ENCODE data around the gene NEK11.
"Not testable (repeated sequence)": the region's sequence is repeated elsewhere in the genome, so short reads cannot be mapped to it uniquely, and the experiment has no call there.

Gene NEK11

GRCh38 chr3:131042271-131042985, 15.8 kb downstream of the NEK11 start:
- DNase-seq (ENCODE audit: low spot score) = not testable (repeated sequence)

DNA sequence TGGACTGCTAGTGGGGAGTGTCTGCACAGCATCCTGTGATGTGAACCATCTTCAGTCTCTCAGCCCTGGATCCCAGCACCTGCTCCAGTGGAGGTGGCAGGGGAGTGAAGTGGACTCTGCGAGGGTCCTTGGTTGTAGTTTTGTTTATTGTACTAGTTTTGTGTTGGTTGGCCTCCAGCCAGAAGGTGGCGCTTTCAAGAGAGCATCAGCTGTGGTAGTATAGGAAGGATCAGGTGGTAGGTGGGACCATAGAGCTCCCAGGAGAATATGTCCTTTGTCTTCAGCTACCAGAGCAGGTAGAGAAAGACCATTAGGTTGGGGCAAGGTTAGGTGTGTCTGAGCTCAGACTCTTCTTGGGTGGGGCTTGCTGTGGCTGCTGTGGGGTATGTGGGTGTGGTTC, 20.9 kb downstream of the NEK11 start:
- no peak for DNase-seq (ENCODE audit: low spot score)

DNA sequence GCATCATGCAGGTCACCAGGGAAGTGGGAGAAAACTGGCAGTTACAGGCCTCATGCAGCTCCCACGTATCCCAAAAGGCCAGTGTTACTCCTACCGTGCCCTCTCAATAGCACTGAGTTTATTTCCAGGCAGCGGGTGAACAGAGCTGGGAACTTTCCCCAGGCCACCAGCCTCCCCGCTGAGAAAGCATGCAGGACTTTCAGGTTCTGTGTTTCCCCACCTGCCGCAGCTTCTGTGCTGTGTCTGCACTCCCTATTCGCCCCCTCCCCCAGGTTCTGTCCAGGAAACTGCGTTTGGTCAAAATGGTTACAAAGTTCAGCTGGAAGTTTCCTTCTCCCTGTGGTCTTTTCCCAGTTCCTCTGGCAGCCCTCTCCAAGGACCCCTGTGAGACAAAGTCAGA, 21.4 kb downstream of the NEK11 start:
- no peak for DNase-seq (ENCODE audit: low spot score)

- DNase-seq (ENCODE audit: low spot score) = no peak
These were observed 23.3 kb downstream of the NEK11 start for GRCh38 chr3:131050001-131050400.

DNA sequence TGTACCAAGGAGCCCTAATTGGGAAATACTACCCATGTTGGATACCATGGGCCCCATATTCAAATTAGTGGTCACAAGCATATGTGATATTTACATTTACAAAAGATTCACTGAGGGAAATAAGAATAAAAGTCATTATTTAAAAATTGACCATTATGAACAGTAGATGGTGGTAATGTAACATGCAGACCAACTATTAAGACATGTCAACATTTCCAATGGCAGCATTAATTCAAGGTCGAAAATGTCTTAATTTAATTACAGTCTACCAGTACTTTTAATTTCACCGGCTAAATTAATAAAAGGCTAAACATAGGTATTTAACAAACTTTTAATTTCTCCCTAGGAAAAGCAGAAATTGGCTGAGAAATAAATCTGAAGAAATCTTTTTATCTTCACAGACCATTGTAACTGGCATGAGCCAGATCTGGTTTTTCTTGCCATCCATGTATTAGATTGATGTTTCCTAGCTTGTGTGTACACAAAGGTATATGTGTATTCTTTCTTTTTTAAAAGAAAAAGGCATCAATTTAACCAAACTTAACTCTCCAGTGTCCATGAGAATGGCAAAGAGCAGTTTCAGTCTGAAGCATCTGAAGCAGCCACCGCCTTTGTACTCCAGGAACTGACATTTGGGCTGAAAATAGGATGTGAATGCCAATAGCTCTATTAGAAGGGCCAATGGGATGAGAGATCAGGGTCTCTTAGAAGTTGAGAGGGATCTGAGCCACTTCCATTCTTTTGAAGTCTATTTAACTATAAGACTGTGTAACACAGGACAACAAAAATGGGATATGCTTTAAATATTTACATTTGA, 26.6 kb downstream of the NEK11 start:
- no peak for DNase-seq (ENCODE audit: low spot score)

GRCh38 chr3:131067983-131068382, 41.3 kb downstream of the NEK11 start:
- no peak for DNase-seq (ENCODE audit: low spot score)

DNA sequence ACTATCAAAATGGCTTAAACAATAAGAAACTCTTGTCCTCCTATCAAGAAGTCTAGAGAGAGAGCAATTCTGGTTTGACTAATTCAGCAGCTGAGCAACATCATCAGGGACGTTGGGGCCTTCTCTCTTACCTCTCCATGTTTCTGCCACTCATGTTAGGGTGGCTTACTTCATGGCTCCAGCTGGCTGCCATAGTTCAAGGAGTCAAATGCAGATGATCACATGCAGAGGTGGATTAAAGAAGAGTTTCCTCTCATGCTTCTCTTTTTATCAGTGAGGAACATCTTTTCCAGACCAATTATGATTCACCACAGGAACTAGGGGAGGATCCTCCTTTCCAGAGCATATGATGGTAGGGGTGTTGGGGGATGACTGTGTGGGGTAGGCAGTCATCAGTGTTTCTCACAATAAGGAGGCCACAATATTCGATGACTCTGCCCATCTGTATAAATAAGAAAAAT, 45.5 kb downstream of the NEK11 start:
- no peak for DNase-seq (ENCODE audit: low spot score)

DNA sequence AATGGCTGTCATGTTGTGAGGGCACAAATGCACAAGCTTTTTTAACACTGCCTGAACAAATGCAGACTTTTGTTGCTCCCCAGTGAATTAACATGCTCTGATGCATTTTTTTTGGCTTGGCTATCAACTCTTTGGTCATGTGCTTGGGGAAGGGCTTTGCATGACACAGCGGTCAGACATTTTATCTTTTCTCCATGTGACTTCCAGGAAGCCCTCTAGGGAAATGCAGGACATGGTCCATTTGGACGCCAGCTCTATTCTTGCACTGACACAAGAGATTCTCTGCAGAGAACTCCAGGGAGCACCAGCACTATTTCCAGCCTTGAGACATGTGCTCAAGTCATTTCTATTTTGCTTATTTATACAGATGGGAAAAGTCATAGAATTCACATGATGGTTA, 46.2 kb downstream of the NEK11 start:
- DNase-seq (ENCODE audit: low spot score) = no peak

DNA sequence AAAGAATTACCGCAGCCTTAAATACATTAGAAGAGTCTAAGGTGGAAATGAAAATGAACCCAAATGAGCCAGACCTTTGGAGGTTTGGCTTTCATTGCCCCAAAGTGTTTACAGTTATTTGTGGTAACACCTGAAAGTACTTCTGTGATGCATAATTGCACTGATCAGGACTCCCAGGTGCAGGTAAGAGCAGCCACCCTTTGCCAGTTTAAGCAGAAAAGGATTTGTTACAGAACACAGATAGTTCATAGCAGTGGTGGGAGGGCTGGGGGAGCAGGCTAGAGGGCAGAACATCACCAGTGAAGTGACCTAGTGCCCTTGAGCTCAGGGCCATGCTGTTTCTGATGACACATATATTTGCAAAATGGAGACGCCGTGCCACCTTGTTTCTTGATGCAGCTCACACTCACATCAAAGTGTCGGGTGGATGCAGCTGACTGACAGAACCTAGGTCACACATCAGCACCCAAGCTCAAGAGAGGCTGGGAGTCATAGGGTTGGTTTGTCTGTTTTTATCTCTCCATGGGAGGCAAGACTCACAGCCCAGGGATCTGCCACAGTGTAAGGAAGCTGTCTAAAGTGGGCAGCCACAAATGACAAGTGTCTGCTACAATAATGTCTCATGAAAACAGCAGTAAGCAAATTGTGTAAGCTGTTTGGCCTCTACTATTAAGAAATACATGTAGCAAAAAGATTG, 49.1 kb downstream of the NEK11 start:
- DNase-seq (ENCODE audit: low spot score) = no peak

DNA sequence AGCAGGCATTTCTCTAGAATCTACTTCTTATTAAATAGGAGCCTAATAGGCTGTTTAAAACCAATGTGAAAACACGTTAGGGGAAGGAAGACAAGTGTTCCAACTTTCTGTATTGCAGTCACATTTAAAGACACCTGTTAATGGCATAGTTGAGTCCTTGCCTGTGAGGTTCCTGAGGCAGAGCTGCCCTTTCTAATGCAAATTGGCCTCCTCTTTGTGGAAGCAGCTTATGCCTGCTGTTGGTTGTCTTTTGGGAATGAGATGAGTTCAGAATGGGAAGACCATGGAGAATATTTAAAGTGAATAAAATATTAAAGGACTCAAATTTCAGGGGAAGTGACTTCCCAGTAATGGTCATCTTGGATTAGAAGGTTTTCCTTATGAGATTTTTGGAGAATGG, 51.2 kb downstream of the NEK11 start:
- no peak for DNase-seq (ENCODE audit: low spot score)

DNA sequence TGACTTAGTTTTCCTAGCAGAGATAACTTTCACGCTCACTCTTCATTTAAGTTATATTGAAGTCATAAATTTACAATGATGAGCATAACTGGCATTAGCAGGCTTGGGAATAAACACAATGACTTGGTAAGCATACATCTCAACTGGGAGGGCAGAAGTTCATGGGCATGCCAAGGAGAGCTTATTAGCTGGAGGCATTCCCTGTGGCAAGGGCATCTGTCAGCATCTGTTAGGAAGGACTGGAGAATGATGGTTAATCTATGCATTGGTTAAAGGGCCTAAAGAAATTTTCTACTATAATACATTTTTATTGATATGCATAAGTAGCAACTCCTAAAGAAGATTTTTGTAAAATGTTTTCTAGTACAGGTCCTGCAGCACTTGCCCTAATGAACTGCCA, 52.4 kb downstream of the NEK11 start:
- no peak for DNase-seq (ENCODE audit: low spot score)

GRCh38 chr3:131081224-131081623, 54.5 kb downstream of the NEK11 start:
- DNase-seq (ENCODE audit: low spot score) = no peak

DNA sequence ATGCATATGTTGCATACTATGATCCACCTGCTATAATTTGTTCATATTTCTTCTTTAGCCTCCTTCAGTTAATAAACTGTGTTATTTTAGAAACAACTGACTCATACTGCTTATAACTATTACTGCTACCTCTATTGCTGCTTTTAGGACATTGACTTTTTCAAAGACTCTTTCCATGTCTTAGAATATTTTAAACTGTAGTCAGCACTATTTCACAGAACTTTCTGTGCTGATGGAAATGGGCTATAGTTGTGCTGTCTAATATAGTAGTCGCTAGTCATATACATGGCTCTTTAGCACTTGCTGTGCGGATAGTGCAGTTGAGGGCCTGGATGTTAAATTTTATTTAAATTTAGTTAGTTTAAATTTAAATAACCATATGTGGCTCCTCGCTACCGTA, 55.6 kb downstream of the NEK11 start:
- no peak for DNase-seq (ENCODE audit: low spot score)

DNA sequence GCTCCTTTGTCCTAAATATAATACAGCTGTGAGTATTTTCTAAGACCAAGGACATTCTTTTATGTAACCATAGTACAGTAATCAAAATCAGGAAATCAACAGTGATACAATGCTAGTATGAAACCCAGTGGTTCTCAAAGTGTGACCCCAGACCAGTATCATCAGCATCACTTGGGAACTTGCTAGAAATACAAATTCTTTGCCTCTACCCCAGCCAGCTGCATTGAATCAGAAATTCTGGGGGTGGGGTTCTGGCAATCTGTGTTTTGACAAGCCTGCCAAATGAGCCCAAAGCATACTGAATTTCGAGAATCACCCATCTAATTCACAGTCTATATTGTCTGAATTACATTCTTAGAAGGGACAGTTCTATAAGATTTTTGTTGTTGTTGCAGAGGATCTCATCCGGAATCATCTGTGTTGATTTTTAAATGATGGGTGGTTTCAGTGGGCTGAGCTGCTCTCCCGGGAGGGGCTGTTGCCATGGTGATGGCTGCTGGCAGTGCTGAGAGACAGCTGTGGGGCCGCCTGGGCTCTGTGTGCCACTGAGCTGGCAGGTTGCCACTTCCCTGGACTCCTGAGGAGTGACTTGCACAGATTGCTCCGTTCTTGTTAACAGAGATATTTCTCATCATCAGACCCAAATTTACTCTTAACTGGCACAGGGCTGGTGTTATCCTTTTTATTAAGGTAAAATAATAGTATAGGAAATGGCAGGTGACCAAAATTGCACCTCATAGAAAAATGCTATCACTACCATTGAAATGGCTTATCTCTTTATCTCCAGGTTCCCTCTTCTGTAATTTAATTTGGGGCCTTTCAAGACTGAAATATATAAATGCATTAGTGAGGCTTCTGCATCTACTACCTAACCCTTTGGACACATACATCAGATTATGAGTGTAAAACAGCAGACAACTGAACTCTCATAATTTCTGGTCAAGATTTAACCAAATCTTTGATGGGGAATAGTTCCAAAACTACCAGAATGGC, 56.5 kb downstream of the NEK11 start:
- peak; percentile 58 for DNase-seq (ENCODE audit: low spot score)

DNA sequence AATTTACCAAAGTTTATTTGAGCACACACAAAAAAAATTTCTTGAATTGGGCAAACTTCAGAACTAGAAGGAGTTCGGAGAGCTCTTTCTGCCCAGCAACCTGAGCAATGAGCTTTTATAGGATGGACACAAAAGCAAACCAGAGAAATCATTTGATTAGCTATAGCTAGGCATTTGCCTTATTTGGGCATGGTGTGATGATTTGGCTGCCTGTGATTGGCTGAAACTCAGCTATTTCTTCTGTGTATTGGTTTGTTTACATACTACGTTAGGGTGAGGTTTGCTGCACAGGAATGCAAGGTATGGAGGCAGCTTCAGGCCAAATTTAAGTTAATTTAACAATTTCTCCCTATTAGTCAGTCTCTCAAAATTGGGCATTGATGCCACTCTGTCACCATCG, 65.1 kb downstream of the NEK11 start:
- DNase-seq (ENCODE audit: low spot score) = no peak

GRCh38 chr3:131107637-131108433, 81.2 kb downstream of the NEK11 start:
- DNase-seq (ENCODE audit: low spot score) = no peak

GRCh38 chr3:131109156-131109555, 82.5 kb downstream of the NEK11 start:
- DNase-seq (ENCODE audit: low spot score) = no peak

DNA sequence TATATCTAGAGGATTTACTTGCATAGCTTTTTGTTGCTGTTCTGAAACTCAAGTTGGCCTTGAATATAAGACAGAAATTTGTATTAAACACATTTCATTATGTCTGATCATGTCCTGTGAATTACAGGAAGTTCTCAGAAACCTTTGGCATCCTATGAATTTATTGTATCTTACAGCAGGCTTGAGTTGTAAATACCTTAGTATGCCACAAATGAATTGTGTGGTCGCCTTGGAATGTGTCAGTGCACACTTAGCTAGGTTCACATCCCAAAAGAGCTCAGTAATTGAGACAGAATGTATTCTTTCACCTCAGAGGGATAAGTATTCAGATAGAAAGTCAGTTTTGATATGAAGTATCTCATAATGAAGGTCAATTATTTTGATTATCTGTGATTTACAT, 83.4 kb downstream of the NEK11 start:
- no peak for DNase-seq (ENCODE audit: low spot score)

DNA sequence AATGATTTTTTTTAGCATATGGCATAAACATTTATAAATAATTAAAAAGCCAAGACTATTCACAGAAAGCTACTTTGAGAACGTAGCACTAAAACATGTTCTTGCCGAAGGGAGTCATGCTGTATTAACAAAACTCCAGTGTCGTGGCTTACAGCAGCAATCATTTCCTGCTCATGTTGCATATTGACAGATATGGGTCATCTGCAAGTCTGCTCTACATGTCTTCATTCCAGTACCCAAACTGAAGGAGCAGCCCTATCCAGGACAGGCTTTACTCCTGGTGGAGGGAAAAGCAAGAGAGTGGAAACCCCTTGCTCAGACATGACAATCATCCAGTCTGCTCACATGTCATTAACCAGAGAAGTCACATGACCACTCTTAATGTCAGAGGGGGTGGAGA, 87.6 kb downstream of the NEK11 start:
- DNase-seq (ENCODE audit: low spot score) = no peak

DNA sequence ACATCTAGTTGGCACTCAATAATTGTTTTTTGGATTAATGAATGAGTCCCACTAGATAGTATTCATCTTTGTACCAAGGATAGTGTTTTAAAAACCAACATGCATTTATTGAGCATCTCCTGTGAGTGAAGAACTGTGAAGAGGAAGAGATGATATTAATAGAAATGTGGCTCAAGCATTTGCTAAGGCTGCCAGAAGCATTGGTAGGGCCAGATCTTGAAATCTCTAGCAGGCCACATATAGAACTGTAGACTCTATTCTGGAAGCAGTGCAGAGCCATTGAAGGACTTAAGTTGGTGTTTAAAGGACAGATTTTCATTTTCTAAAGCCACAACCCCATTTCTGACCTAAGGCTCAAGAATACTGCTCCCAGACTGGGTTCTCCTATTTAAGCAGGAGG, 99.0 kb downstream of the NEK11 start:
- no peak for DNase-seq (ENCODE audit: low spot score)

DNA sequence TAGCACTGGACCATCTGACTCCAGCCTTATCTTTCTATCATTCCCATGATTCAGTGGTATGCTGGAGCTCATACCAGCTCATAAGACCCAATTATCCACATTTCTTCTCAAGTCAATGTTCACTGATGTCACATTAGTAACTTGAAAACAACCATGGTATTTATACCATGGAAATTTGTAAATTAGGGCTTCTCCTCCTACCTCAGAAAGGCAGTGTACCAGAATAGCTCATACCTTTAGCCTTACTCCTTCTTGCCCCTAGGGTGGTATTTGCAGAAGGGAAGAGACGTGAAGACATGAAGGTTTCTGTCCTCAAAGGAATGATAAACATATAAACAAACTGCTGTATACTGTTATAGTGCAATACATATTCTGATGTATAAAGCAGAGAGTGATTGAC, 114.2 kb downstream of the NEK11 start:
- DNase-seq (ENCODE audit: low spot score) = no peak
